Heart right ventricle (tissue), 16 donors: ENCODE measurements around the gene ZBTB7C. TPM values are rescaled to one million over a fixed set of nuclear protein-coding genes. Genes with fewer than 3 reads are reported as not detected.

ENCODE experiments used
- ATAC-seq, 8 donors: fragments of 200-7000 bp; cut with Tn5 transposase; one replicate each; pipeline ENCODE4 v1.9.1; 2020; ENCODE audit warnings: mild to moderate bottlenecking in 8 of 8, moderate library complexity in 8 of 8, moderate number of reproducible peaks in 1 of 8
- DNase-seq, 2 donors: peaks; one replicate each; pipeline ENCODE4 v3.0.0-alpha.2; 2020
- H3K27ac ChIP-seq, 10 donors: fragments of 200-600 bp; sonication (generic) in 2 of 10; one replicate each; pipeline versions ENCODE4 v1.5.0 to v1.8.0; 2020 to 2022; ENCODE audit warnings: mild to moderate bottlenecking in 3 of 10
- H3K27me3 ChIP-seq, 7 donors: fragments of 200-600 bp; one replicate each; pipeline ENCODE4 v1.8.0; 2021 to 2022; ENCODE audit warnings: mild to moderate bottlenecking in 2 of 7
- H3K36me3 ChIP-seq, 9 donors: fragments of 200-600 bp; sonication (generic) in 1 of 9; one replicate each; pipeline versions ENCODE4 v1.5.0 to v1.8.0; 2020 to 2022; ENCODE audit warnings: mild to moderate bottlenecking in 2 of 9
- H3K4me1 ChIP-seq, 9 donors: fragments of 200-600 bp; sonication (generic) in 1 of 9; one replicate each; pipeline versions ENCODE4 v1.5.0 to v1.8.0; 2020 to 2022; ENCODE audit warnings: mild to moderate bottlenecking in 4 of 9
- H3K4me3 ChIP-seq, 10 donors: fragments of 200-600 bp; sonication (generic) in 2 of 10; one replicate each; pipeline versions ENCODE4 v1.5.0 to v1.8.0; 2020 to 2022; ENCODE audit warnings: mild to moderate bottlenecking in 7 of 10, moderate library complexity in 2 of 10
- H3K9me3 ChIP-seq, 11 donors: fragments of 200-600 bp in 10 of 11; sonication (generic) in 2 of 11; one replicate each; pipeline versions ENCODE4 v1.5.0 to v1.8.0; 2013 to 2022; ENCODE audit warnings: mild to moderate bottlenecking in 2 of 11, control low read depth in 1 of 11, moderate library complexity in 1 of 11
- WGBS, 2 donors: extraction: QIAGEN DNeasy Blood & Tissue Kit; methylation state at CpG; one replicate each; pipeline ENCODE4 v1.1.7; 2013; ENCODE audit warnings: inconsistent platforms in 1 of 2; 5-methylcytosine and 5-hydroxymethylcytosine counted together
- intact Hi-C, 10 donors: fragments of 100-400 bp; cut with DNase I; formaldehyde crosslinking; loops; one replicate each; pipeline versions ENCODE4 v1.11.1 to v1.14.2; 2022
- polyA plus RNA-seq, 2 donors: library from polyadenylated mRNA; stranded (reverse); fragments of 200-250 nt; gene quantifications; one replicate each; pipeline ENCODE4 v1.2.3, GENCODE V29; 2013
- total RNA-seq, 10 donors: library from RNA; stranded (reverse); fragmentation: NEBNext Ultra II Directional in 3 of 10; extraction: Animal tissue kit (Norgen Biotek cat#: 25700) in 3 of 10; gene quantifications; one replicate each; pipeline versions ENCODE4 v1.2.1 to v1.2.4, GENCODE V29; 2021 to 2023
- TF ChIP-seq, protein P1 (sequence below), 9 donors: fragments of 200-600 bp; sonication (generic) in 2 of 9; IDR thresholded peaks; one replicate each; pipeline versions ENCODE4 v1.5.0 to v1.8.0; 2021 to 2022; ENCODE audit warnings: antibody characterized with exemption in 9 of 9, mild to moderate bottlenecking in 5 of 9, moderate library complexity in 1 of 9
- donor health status: Arrhythmogenic right ventricular cardiomyopathy.
- donor health status: ischemic (EF 13 %, LVEDD 7.1; RV severe dilation, severe dysfunction).
- donor health status: healthy with polysubstance abuse.
- donor health status: DM: no; HTN: yes; CAD: no.
- donor health status: DM: no; HTN: no; CAD: no.
- donor health status: ischemic (EF 25% LVEDD 6.9; RV normal size, moderate dysfunction).
- donor health status: ischemic (EF 25% LVEDD 5.7; RV mildly dilated, moderate dysfunction).
- donor health status: healthy.
- donor health status: DM: yes; HTN: yes; CAD: no.
- donor health status: Ischemic cardiomyopathy.
- donor health status: ischemic (EF 35%, LVEDD 5.7; RV mildly dilated, moderate dysfunction).
- donor health status: nonischemic (EF 11% LVEDD 7.7; RV severe dilation, severe dysfunction).
- donor health status: DM: yes; HTN: yes; CAD: no.
- donor health status: PGD.
- donor health status: ischemic (EF 29% LVEDD 5.4; RV normal size, mild dysfunction).
- donor health status: nonischemic (EF 23%, LVEDD 6.1; RV moderate dilation, normal function).

Gene ZBTB7C
- total and polyA plus RNA-seq, 12 donors = 0.49 to 6.3 (median 1.5) TPM

DNA sequence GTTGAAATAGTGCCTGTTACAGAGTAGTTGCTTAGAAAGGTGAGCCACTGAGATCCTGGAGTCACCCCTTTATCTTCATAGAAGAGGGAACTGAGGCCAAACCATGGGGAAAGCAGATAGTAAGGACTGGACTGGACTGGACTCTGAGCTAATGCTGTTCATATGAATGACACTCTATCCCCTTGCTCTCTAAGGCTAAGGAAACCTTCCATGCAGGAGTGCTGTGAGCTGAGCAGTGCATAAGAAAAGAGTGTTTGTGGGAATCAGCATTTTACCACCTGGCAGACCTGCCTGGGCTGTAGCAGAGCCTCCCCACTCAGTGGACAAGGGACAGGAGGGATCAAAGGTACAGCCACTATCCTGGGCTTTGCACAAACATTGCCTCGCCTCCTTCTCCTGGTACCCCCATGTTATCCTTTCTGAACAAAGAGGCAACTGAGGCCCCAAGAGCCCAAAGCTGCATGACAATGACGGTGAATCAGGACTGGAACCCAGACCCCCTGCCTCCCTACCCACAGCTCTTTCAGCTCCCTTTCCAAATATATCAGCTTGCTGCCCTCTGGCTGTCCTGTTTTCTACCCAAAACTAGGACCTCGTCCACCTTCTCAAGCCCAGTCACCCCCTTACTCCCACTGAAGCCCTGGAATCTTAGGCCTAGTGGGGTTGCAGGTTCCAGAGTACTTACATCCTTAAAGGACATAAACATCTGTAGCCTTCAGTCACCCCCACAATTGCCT is 227.9 kb downstream of the ZBTB7C start:
- H3K36me3 ChIP-seq = no peaks in the 10 kb centered on the region
- H3K4me3 ChIP-seq = no peak overlapping the region
- no peak overlapping the region for H3K27ac ChIP-seq
- H3K4me1 ChIP-seq = peaks cover 0 to 8% (median 1%) of the 10 kb centered on the region in 9 donors
- ATAC-seq (no peak), DNase-seq (no peak)
- TF ChIP-seq, protein P1, sequence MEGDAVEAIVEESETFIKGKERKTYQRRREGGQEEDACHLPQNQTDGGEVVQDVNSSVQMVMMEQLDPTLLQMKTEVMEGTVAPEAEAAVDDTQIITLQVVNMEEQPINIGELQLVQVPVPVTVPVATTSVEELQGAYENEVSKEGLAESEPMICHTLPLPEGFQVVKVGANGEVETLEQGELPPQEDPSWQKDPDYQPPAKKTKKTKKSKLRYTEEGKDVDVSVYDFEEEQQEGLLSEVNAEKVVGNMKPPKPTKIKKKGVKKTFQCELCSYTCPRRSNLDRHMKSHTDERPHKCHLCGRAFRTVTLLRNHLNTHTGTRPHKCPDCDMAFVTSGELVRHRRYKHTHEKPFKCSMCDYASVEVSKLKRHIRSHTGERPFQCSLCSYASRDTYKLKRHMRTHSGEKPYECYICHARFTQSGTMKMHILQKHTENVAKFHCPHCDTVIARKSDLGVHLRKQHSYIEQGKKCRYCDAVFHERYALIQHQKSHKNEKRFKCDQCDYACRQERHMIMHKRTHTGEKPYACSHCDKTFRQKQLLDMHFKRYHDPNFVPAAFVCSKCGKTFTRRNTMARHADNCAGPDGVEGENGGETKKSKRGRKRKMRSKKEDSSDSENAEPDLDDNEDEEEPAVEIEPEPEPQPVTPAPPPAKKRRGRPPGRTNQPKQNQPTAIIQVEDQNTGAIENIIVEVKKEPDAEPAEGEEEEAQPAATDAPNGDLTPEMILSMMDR (IDR thresholded peaks at IDR 0.05) = no peak
- no peaks in the 10 kb centered on the region for H3K9me3 ChIP-seq
- 95 to 99% methylated on average over 3 of the region's 3 CpGs for WGBS, 2 donors
- intact Hi-C loops = no loop called here
- H3K27me3 ChIP-seq = no peaks in the 10 kb centered on the region

DNA sequence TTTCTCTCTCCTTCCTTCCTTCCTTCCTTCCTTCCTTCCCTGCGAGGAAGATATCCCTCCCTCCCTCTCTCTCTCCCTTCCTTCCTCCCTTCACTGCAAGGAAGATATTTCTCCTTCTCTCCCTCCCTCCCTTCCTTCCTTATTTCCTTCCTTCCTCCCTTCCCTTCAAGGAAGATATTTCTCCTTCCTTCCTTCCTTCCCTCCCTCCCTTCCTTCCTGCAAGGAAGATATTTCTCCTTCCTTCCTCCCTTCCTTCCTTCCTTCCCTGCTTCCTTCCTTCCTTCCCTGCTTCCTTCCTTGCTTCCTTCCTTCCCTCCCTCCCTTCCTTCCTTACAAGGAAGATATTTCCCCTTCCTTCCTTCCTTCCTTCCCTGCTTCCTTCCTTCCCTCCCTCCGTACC is 229.5 kb downstream of the ZBTB7C start:
- Histone ChIP-seq H3K4me1 (no peaks in the 10 kb centered on the region), H3K9me3 (no peaks in the 10 kb centered on the region), H3K27me3 (no peaks in the 10 kb centered on the region), H3K27ac (no peak overlapping the region), H3K4me3 (no peak overlapping the region), H3K36me3 (no peaks in the 10 kb centered on the region)
- TF ChIP-seq, protein P1 (IDR thresholded peaks at IDR 0.05) = no peak
- WGBS, 2 donors = 57% methylated on average over 2 of the region's 2 CpGs
- no peak for DNase-seq
- intact Hi-C loops = loop anchor here in 1 of 10 donors (10.0 kb wide), 1 partner anchor 55 kb away; no protein-coding TSS in a partner anchor
- no peak for ATAC-seq

DNA sequence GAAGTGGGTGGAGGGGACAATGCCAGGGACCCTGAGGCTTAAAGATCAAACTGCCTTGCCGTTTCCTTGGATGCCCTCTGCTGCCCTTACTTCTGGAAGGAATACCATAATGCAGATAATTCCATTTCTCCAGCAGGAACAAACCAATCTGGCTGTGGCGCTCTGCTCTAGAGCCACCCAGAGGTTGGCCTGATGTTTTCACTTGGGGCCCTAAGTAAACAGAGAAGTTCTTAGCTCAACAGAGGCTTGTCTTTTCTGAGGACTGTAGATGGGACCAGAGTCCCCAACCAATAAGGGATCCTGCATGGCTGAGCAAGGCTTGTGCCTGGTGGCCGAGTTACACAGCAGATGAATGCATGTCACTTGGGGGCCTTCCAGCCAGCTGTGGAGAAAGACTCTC is 230.2 kb downstream of the ZBTB7C start:
- ATAC-seq = no peak
- Histone ChIP-seq H3K4me3 (no peak overlapping the region), H3K4me1 (no peaks in the 10 kb centered on the region), H3K9me3 (no peaks in the 10 kb centered on the region), H3K27me3 (no peaks in the 10 kb centered on the region), H3K27ac (no peak overlapping the region), H3K36me3 (no peaks in the 10 kb centered on the region)
- TF ChIP-seq, protein P1 (IDR thresholded peaks at IDR 0.05) = no peak
- DNase-seq = no peak
- 88 to 95% methylated on average over 3 of the region's 3 CpGs for WGBS, 2 donors
- intact Hi-C loops = loop anchor here in 1 of 10 donors (10.0 kb wide), 1 partner anchor 54 kb away; no protein-coding TSS in a partner anchor

DNA sequence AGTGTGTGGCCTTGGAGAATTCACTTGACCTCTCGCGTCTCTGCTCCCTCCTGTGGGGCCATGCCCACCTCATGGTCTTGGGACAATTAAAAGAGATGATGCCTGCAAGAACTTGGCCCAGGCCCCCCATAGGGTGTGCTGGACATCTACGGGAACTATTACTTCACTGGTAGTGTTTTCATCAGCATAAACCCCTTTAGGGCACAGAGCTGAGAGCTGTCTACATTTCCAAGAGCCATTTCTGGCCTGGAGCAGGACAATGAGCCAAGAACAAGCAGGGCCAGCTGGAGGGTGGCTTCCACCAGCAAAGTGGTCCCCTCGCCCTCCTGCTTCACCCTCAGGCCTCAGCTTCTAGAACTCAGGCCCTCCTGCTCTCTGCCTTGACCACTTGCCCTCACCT is 232.3 kb downstream of the ZBTB7C start:
- TF ChIP-seq, protein P1 (IDR thresholded peaks at IDR 0.05) = no peak
- no peak overlapping the region for H3K4me3 ChIP-seq
- WGBS, 2 donors = 92 to 98% methylated on average over 4 of the region's 4 CpGs
- H3K27ac ChIP-seq = no peak overlapping the region
- no peaks in the 10 kb centered on the region for H3K27me3 ChIP-seq
- intact Hi-C loops = loop anchor here in 1 of 10 donors (10.0 kb wide), 1 partner anchor 52 kb away; no protein-coding TSS in a partner anchor
- no peaks in the 10 kb centered on the region for H3K36me3 ChIP-seq
- H3K4me1 ChIP-seq = no peaks in the 10 kb centered on the region
- ATAC-seq = no peak
- H3K9me3 ChIP-seq = no peaks in the 10 kb centered on the region
- DNase-seq = no peak
